ENCODE measurements around the gene CRLF1.

The CRLF1 gene, protein sequence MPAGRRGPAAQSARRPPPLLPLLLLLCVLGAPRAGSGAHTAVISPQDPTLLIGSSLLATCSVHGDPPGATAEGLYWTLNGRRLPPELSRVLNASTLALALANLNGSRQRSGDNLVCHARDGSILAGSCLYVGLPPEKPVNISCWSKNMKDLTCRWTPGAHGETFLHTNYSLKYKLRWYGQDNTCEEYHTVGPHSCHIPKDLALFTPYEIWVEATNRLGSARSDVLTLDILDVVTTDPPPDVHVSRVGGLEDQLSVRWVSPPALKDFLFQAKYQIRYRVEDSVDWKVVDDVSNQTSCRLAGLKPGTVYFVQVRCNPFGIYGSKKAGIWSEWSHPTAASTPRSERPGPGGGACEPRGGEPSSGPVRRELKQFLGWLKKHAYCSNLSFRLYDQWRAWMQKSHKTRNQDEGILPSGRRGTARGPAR

GRCh38 chr19:18606281-18607225 lies at the start of gene CRLF1:
TSS of gene CRLF1 (minus strand) at chr19:18606799. CDS start at chr19:18606656, 143 bp downstream.
- no peak for DNase-seq (ENCODE audit: low read depth in 3 of 3)

- no peak for DNase-seq (ENCODE audit: low read depth in 3 of 3)
Observed at GRCh38 chr19:18655173-18655844, 48.7 kb upstream of the CRLF1 start.

DNA sequence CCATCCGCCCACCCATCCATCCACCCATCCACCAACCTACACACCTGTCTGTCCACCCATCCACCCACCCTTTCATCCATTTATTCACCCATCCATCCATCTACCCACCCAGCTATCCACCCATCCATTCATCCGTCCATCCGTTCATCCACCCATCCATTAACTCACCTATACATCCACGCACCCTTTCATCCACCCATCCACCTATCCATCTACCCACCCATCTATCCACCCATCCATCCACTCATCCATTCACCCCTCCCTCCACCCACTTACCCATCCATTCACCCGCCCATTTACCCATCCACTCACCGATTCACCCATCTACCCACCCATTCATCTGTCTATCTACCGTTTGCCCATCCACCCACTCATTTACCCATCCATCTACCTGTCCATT lies 47.9 kb upstream of the CRLF1 start:
- DNase-seq (ENCODE audit: low read depth in 3 of 3) = no peak

DNA sequence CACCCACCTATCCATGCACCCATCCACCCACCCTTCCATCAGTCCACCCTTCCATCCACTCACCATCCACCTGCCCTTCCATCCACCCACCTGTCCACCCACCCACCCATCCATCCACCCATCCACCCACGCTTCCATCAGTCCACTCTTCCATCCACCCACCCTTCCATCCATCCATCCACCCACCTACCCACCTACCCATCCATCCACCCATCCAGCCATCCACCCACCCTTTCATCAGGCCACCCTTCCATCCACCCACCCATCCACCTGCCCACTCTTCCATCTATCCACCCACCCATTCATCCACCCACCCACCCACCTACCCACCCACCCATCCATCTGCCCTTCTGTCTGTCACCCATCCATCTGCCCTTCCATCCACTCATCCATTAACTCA lies 47.3 kb upstream of the CRLF1 start:
- DNase-seq (ENCODE audit: low read depth in 3 of 3) = no peak

DNA sequence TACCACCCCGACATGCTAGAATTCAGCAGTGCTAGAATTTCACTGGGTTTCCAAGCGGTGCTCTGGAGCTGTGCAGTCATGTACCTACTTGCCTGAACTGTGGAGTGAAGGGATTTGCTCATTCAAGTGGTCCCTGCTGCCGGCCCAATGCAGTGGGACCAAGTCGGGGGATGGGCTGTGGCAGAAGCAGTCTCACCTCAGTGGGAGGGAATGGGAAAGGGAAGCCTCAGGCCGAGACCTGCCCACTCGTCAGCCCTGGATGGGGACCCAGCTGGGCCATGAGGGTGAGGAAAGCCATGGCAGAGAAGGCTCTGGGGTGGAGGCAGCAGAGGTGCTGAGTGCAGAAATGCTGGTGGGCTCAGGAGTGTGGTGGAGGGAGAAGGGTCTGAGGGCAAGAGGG lies 45.1 kb upstream of the CRLF1 start:
- no peak for DNase-seq (ENCODE audit: low read depth in 3 of 3)

DNA sequence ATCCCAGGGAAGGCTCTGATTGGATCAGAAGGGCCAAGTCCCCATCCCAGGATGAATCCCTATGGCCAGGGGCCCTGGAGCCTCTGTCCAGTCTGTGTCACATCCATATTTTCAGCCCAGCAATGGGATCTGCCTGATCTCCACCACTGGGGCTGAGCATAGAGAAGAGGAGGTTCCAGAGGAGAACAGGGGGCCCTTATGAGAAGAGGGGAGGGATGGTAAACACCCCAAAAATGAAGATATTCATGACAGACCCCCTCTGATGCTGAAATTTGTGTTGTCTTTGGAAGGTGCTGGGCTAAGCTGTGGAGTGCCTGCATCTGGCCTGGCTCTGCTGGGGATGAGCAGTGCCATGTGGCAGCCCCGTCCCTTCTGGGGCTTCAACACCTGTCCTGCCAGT lies 44.7 kb upstream of the CRLF1 start:
- no peak for DNase-seq (ENCODE audit: low read depth in 3 of 3)

- no peak for DNase-seq (ENCODE audit: low read depth in 3 of 3)
Observed at GRCh38 chr19:18650468-18651041, 44.0 kb upstream of the CRLF1 start.

- DNase-seq (ENCODE audit: low read depth in 3 of 3) = no peak
Observed at GRCh38 chr19:18650021-18650390, 43.4 kb upstream of the CRLF1 start.

- DNase-seq (ENCODE audit: low read depth in 3 of 3) = no peak
Observed at GRCh38 chr19:18649371-18650020, 42.9 kb upstream of the CRLF1 start.

- DNase-seq (ENCODE audit: low read depth in 3 of 3) = no peak
Observed at GRCh38 chr19:18648973-18649315, 42.3 kb upstream of the CRLF1 start.

DNA sequence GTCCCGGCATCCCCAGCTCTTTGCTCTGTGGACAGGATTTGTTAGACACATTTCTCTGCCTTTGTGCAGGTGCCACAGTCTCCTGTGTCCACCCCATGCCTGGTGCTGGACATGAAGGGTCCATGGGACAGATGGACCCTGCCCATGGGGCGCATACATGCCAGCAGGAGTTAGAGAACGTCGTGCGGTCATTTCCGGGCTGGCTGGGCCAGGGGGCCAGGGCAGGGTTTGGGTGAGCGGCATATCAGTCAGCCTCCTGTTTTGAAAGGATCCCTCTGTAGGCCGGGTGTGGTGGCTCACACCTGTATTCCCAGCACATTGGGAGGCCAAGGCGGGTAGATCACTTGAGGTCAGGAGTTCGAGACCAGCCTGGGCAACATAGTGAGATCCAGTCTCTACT lies 41.2 kb upstream of the CRLF1 start:
- no peak for DNase-seq (ENCODE audit: low read depth in 3 of 3)

DNA sequence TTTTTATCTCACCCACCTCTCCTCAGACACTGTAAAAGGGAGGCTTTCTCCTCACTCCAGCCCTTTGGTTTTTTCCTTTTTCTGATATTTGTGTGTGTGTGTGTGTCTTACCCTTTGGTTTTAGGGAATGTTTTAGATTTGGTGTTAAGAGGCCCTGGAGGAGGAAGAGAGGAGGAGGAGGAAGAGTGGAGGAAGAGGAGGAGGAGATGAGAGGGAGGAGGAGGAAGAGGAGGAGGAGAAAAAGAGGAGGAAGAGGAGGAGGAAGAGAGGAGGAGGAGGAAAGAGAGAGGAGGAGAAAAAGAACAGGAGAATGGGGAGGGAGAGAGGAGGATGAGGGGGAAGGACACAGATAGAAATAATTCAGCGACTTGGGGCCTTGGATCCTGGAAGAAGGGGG lies 40.8 kb upstream of the CRLF1 start:
- no peak for DNase-seq (ENCODE audit: low read depth in 3 of 3)

- no peak for DNase-seq (ENCODE audit: low read depth in 3 of 3)
Observed at GRCh38 chr19:18646535-18647370, 40.2 kb upstream of the CRLF1 start.

- DNase-seq (ENCODE audit: low read depth in 3 of 3) = no peak
Observed at GRCh38 chr19:18645035-18645511, 38.5 kb upstream of the CRLF1 start.

GRCh38 chr19:18644196-18645034 lies 37.8 kb upstream of the CRLF1 start:
- DNase-seq (ENCODE audit: low read depth in 3 of 3) = no peak

DNA sequence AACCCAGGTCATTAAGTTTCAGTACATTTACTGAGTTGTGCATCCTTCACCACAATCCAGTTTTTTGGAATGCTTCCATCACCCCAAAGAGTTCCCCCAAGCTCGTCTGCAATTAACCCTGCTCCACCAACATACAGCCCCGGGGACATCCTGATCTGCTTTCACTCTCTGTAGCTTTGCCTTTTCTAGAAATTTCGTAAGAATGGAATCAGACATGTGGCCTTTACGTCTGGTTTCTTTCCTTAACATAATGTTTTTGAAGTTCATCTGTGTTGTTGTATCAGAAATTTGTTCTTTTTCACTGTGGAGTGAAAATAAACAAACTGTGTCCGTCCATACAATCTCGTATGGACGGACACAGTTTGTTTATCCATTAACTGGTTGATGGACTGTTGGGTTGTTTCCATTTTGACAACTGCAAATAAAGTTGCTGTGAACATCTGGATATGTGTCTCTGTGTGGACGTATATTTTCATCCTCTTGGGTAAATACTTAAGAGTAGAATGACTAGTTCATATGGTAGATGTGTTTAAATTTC lies 33.2 kb upstream of the CRLF1 start:
- no peak for DNase-seq (ENCODE audit: low read depth in 3 of 3)

GRCh38 chr19:18637673-18638630 lies 31.4 kb upstream of the CRLF1 start:
- DNase-seq (ENCODE audit: low read depth in 3 of 3) = no peak
